ENCODE results near the gene FRG2B. TPM values are rescaled to one million over a fixed set of nuclear protein-coding genes. Genes with fewer than 3 reads are reported as not detected.

The FRG2B gene
- total RNA-seq, 2 donors from 2014 or later = not detected

DNA sequence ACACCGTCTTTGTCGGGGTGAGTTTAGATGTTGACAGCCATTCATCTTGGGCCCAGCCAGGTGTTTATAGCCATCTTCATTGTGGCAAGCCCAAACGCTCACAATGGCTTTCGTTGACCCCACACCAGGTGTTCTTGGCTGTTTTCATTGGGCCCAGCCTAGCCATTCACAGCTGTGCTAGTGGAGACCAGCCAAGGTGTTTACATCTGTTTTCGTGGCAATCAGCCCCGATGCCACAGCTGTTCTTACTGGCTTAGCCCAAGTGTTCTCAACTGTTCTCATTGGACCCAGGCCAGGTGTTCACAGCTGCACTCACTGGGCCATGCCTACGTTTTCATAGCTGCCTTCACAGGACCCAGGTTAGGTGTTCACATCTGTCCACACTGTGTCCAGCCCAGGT, 7.7 kb downstream of the FRG2B start:
- TF ChIP-seq CTCF (IDR thresholded peaks at IDR 0.05) = no peak
- DNase-seq = no peak
- Histone ChIP-seq H3K4me3 (no peak overlapping the region), H3K4me1 (no peaks in the 10 kb centered on the region), H3K9me3 (no peaks in the 10 kb centered on the region), H3K27ac (no peak overlapping the region), H3K27me3 (no peaks in the 10 kb centered on the region), H3K36me3 (no peaks in the 10 kb centered on the region), H3K9ac (ENCODE audit: low read depth in 2 of 2, low read length in 2 of 2) (no peak overlapping the region)
- intact Hi-C loops (cut with DNase I) = no loop called here

DNA sequence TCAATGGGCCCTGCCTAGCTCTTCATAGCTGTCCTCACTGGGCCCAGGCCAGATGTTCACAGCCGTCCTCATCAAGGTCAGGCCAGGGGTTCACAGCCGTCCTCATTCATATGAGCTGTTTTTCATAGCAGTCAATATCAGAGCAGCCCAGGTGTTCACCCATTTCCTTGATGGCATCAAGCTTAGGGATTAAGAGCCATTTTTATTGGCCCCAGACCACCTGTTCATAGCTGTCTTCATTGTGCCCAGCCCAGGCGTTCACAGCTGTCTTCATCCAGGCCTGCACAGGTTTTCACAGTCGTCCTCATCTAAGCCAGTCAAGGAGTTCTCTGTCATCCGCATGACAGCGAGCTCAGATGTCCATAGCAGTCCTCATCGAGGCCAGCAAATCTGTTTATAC, 9.4 kb downstream of the FRG2B start:
- H3K9ac ChIP-seq (ENCODE audit: low read depth in 2 of 2, low read length in 2 of 2) = no peak overlapping the region
- H3K36me3 ChIP-seq = no peaks in the 10 kb centered on the region
- H3K27ac ChIP-seq = no peak overlapping the region
- H3K4me1 ChIP-seq = no peaks in the 10 kb centered on the region
- H3K9me3 ChIP-seq = no peaks in the 10 kb centered on the region
- no peaks in the 10 kb centered on the region for H3K27me3 ChIP-seq
- no peak for TF ChIP-seq CTCF (IDR thresholded peaks at IDR 0.05)
- H3K4me3 ChIP-seq = no peak overlapping the region
- no peak for DNase-seq
- intact Hi-C loops (cut with DNase I) = no loop called here

GRCh38 chr10:133616371-133617130, 10.0 kb downstream of the FRG2B start:
- no peak overlapping the region for H3K4me3 ChIP-seq
- no peaks in the 10 kb centered on the region for H3K27me3 ChIP-seq
- no peak overlapping the region for H3K9ac ChIP-seq (ENCODE audit: low read depth in 2 of 2, low read length in 2 of 2)
- no peaks in the 10 kb centered on the region for H3K9me3 ChIP-seq
- peak; percentile 30 for DNase-seq
- no peaks in the 10 kb centered on the region for H3K4me1 ChIP-seq
- no peak for TF ChIP-seq CTCF (IDR thresholded peaks at IDR 0.05)
- no peak overlapping the region for H3K27ac ChIP-seq
- intact Hi-C loops (cut with DNase I) = no loop called here
- no peaks in the 10 kb centered on the region for H3K36me3 ChIP-seq

- Histone ChIP-seq H3K9me3 (no peaks in the 10 kb centered on the region), H3K27me3 (no peaks in the 10 kb centered on the region), H3K9ac (ENCODE audit: low read depth in 2 of 2, low read length in 2 of 2) (no peak overlapping the region), H3K4me1 (no peaks in the 10 kb centered on the region), H3K36me3 (no peaks in the 10 kb centered on the region), H3K4me3 (no peak overlapping the region), H3K27ac (no peak overlapping the region)
- DNase-seq = peak; percentile 23
- intact Hi-C loops (cut with DNase I) = no loop called here
- TF ChIP-seq CTCF (IDR thresholded peaks at IDR 0.05) = no peak
These were observed 11.6 kb downstream of the FRG2B start for GRCh38 chr10:133614830-133615580.

GRCh38 chr10:133613699-133614098, 12.9 kb downstream of the FRG2B start:
- intact Hi-C loops (cut with DNase I) = no loop called here
- no peak for TF ChIP-seq CTCF (IDR thresholded peaks at IDR 0.05)
- Histone ChIP-seq H3K36me3 (no peaks in the 10 kb centered on the region), H3K27ac (no peak overlapping the region), H3K9ac (ENCODE audit: low read depth in 2 of 2, low read length in 2 of 2) (no peak overlapping the region), H3K9me3 (no peaks in the 10 kb centered on the region), H3K27me3 (no peaks in the 10 kb centered on the region), H3K4me1 (no peaks in the 10 kb centered on the region), H3K4me3 (no peak overlapping the region)
- DNase-seq = no peak
